ENCODE data around the gene GPATCH1. TPM values are rescaled to one million over a fixed set of nuclear protein-coding genes. Genes with fewer than 3 reads are reported as not detected.
A peak's percentile ranks its signal among the peaks of the same experiment; 100 is the strongest.
"Not testable (repeated sequence)": the region's sequence is repeated elsewhere in the genome, so short reads cannot be mapped to it uniquely, and the experiment has no call there.

The GPATCH1 gene, protein sequence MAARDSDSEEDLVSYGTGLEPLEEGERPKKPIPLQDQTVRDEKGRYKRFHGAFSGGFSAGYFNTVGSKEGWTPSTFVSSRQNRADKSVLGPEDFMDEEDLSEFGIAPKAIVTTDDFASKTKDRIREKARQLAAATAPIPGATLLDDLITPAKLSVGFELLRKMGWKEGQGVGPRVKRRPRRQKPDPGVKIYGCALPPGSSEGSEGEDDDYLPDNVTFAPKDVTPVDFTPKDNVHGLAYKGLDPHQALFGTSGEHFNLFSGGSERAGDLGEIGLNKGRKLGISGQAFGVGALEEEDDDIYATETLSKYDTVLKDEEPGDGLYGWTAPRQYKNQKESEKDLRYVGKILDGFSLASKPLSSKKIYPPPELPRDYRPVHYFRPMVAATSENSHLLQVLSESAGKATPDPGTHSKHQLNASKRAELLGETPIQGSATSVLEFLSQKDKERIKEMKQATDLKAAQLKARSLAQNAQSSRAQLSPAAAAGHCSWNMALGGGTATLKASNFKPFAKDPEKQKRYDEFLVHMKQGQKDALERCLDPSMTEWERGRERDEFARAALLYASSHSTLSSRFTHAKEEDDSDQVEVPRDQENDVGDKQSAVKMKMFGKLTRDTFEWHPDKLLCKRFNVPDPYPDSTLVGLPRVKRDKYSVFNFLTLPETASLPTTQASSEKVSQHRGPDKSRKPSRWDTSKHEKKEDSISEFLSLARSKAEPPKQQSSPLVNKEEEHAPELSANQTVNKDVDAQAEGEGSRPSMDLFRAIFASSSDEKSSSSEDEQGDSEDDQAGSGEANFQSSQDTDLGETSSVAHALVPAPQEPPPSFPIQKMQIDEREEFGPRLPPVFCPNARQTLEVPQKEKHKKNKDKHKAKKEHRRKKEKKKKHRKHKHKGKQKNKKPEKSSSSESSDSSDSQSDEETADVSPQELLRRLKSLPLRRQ
- total RNA-seq: 9.7 TPM

- intact Hi-C loops (cut with DNase I): no loop called here
- DNase-seq (ENCODE audit: low spot score): peak; percentile 92
- peak; percentile 98 for ATAC-seq
These were observed at the start of gene GPATCH1 for GRCh38 chr19:33080761-33081681. Gene GPATCH1 (plus strand): TSS chr19:33081181. CDS start chr19:33081194, 13 bp downstream.

DNA sequence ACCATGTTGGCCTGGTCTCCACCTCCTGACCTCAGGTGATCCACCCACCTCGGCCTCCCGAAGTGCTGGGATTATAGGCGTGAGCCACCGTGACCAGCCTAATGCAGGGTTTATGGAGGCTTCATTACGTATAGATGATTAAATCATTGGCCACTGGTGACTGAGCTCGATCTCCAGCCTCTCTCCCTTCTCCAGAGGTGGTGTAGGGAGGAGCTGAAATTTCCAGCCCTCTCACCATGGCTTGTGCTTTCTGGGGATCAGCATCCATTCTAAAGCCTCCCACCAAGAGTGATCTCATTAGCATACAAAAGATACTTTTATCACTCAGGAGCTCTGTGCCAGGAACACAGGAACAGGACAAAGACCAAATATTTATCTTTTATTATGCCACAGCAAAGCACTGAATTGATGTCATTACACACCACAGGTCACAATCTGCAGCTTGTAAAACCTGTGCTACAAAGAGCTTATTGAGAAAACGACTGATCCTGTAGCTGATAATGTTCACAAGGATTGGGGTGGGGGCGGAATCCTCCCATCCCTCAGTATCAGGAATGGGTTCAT is 48.7 kb upstream of the GPATCH1 start:
- ATAC-seq (no peak), DNase-seq (ENCODE audit: low spot score) (no peak)
- intact Hi-C loops (cut with DNase I): no loop called here

DNA sequence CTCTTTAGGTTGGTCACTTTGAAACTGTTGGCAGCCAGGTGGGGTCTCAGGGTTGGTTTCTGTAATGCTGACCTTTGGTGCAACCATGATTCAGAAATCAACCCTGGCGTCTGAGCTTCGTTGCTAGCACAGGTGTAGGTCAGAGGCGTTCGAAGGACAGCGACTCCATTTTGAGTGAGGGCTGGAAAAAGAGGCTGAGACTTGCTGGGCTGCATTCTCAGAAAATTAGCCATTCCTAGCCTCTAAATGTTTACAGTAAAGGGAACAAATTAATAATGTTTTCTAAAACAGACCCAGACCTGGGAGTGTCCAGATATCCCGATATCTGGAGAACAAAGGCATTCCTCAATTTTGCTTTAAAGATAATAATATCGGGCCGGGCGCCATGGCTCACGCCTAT is 45.5 kb upstream of the GPATCH1 start:
- intact Hi-C loops (cut with DNase I): no loop called here

DNA sequence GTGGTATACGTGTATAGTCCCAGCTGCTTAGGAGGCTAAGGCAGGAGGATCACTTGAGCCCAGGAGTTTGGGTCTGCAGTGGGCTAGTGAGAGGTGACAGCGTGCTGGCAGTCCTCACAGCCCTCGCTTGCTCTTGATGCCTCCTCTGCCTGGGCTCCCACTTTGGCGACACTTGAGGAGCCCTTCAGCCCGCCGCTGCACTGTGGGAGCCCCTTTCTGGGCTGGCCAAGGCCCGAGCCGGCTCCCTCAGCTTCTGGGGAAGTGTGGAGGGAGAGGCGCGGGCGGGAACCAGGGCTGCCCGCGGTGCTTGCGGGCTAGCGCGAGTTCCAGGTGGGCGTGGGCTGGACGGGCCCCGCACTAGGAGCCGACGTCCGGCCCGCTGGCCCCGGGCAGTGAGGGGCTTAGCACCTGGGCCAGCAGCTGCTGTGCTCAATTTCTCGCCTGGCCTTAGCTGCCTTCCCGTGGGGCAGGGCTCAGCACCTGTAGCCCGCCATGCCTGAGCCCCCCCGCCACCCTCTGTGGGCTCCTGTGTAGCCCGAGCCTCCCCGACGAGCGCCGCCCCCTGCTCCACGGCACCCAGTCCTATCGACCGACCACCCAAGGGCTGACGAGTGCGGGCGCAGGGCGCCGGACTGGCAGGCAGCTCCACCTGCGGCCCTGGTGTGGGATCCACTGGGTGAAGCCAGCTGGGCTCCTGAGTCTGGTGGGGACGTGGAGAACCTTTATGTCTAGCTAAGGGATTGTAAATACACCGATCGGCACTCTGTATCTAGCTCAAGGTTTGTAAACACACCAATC is 44.4 kb upstream of the GPATCH1 start:
- DNase-seq (ENCODE audit: low spot score): not testable (repeated sequence)

More for the DNA sequence above, 45.5 kb upstream of the GPATCH1 start:
- no peak for ATAC-seq
- no peak for DNase-seq (ENCODE audit: low spot score)

DNA sequence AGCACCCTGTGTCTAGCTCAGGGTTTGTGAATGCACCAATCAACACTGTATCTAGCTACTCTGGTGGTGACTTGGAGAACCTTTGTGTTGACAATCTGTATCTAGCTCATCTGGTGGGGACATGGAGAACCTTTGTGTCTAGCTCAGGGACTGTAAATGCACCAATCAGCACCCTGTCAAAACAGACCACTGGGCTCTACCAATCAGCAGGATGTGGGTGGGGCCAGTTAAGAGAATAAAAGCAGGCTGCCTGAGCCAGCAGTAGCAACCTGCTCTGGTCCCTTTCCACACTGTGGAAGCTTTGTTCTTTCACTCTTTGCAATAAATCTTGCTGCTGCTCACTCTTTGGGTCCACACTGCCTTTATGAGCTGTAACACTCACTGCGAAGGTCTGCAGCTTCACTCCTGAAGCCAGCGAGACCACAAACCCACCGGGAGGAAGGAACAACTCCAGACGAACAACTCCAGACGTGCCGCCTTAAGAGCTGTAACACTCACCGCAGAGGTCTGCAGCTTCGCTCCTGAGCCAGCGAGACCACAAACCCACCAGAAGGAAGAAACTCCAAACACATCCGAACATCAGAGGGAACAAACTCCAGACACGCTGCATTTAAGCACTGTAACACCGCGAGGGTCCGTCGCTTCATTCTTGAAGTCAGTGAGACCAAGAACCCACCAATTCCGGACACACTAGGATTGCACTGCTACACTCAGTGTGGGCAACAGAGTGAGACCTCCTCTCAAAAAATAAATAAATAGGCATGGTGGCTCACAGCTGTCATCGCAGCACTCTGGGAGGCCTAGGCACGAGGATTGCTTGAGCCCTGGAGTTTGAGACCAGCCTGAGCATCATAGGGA is 43.6 kb upstream of the GPATCH1 start:
- intact Hi-C loops (cut with DNase I); ATAC-seq: not testable (repeated sequence)

More for the DNA sequence above, 44.4 kb upstream of the GPATCH1 start:
- intact Hi-C loops (cut with DNase I); ATAC-seq: not testable (repeated sequence)

GRCh38 chr19:33039108-33039599 is 41.8 kb upstream of the GPATCH1 start:
- no peak for ATAC-seq
- intact Hi-C loops (cut with DNase I): no loop called here
- no peak for DNase-seq (ENCODE audit: low spot score)

More for the DNA sequence above, 43.6 kb upstream of the GPATCH1 start:
- DNase-seq (ENCODE audit: low spot score): not testable (repeated sequence)

GRCh38 chr19:33039815-33040214 is 41.2 kb upstream of the GPATCH1 start:
- intact Hi-C loops (cut with DNase I): no loop called here
- DNase-seq (ENCODE audit: low spot score) (no peak), ATAC-seq (no peak)

- intact Hi-C loops (cut with DNase I): no loop called here
- ATAC-seq (no peak), DNase-seq (ENCODE audit: low spot score) (no peak)
These were observed 39.8 kb upstream of the GPATCH1 start for GRCh38 chr19:33040994-33041827.

- intact Hi-C loops (cut with DNase I); ATAC-seq; DNase-seq (ENCODE audit: low spot score): not testable (repeated sequence)
These were observed 39.2 kb upstream of the GPATCH1 start for GRCh38 chr19:33041828-33042160.

- intact Hi-C loops (cut with DNase I): no loop called here
- no peak for DNase-seq (ENCODE audit: low spot score)
- no peak for ATAC-seq
These were observed 33.6 kb upstream of the GPATCH1 start for GRCh38 chr19:33047422-33047821.

DNA sequence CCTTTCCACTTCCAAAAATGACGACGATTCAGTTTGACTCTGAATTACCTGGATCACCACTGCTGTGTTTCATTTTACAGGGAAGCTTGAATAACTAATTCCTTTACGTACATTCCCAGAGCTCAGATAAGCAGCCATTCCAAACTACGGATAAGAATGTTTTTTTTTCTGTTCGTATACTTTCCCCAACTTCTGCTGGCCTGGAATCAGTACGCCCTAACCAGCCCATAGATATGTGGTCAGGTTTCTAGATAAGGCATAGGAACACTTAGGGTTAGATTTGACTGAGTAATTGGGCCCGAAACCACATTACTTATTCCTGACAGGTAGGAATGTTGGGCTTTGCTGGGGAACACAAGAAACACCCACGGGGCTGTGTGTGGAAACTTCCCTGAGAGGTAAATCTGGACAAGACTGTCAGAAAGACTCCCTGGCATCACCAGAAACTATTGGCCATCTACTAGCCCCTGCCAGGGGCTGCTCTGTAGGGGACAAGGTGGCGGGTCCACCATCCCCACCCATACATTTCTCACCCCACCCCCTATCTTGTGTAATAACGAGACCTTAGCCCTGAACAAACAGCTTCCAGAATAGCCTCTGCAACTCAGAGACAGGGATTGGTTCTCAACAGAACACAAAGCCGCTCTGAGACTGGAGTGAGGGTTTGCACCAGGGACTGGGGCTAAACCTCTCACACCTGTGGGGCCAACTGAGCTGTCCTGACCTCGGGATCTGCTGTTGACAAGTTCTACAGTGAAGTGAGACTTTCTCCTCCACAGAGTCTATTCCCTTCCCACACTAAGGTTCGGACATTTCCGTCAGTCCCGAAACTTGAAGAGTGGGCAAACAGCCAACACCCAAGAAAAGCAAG is 31.9 kb upstream of the GPATCH1 start:
- intact Hi-C loops (cut with DNase I): no loop called here
- ATAC-seq (no peak), DNase-seq (ENCODE audit: low spot score) (no peak)

DNA sequence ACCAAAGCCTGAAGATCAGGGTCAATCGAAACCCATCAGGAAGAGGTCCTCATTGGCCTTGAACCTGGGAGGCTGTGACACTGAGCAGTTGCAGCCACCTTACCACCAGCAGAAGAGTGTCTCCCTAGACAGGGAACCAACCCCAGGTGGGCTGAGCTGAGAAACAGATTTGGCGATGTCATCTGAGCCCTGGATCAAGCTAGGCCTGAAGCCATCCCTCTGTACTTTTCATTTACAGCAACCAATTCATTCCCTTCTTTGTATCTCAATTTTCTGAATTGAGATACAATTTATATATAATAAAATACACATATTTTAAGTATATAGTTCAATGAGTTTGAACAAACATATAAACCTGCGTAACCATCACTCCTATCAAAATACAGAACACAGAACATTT is 30.9 kb upstream of the GPATCH1 start:
- intact Hi-C loops (cut with DNase I): no loop called here
- DNase-seq (ENCODE audit: low spot score) (no peak), ATAC-seq (no peak)

DNA sequence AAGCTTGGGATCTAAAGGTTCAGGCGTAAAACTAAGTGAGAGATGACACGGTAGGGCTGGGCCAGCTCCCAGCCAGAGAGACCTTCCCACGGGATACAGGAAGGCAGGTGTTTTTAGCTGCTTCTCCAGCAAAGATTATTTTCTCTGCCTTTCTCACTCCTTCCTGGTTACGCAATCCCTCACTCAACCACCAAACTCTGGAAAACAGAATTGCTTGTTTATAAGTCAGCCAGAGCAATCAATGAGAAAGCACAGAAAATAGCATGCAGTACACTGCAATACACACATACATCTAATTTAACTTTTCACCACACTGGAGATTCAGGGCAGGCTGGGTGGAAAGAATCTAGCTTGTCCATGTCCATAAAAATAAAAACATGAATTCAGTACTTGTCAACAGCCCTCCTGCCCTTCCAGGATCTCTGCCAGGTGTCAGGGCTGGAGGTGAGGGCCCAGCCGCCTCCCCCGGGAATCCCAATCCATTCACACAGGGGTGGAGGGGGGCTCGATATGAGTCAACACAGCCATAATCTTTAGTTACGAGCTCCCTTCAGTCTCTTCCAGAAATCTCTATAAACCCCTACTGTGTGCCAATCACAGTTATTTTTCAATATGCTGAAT is 28.5 kb upstream of the GPATCH1 start:
- intact Hi-C loops (cut with DNase I): no loop called here
- DNase-seq (ENCODE audit: low spot score): no peak
- peak; percentile 87 for ATAC-seq

DNA sequence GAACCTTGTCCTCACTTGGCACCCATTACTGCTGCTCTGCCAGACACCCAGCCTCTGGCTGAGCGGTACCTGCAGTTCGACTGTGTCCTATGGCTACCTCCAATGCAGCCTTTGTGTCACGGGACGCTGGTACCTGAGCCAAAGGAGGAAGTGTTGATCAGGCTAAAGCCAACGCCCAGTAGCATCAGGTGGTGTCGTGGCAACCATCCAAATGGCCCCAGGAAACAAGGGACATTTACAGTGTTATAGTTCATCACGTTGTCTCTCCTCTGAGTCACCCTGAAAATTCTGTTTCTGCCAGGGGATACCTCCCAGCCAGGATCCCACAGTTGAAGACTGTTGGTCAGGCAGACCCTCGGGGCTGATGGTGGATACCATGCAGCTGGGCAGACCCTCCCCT is 26.4 kb upstream of the GPATCH1 start:
- intact Hi-C loops (cut with DNase I): no loop called here
- ATAC-seq (no peak), DNase-seq (ENCODE audit: low spot score) (no peak)

DNA sequence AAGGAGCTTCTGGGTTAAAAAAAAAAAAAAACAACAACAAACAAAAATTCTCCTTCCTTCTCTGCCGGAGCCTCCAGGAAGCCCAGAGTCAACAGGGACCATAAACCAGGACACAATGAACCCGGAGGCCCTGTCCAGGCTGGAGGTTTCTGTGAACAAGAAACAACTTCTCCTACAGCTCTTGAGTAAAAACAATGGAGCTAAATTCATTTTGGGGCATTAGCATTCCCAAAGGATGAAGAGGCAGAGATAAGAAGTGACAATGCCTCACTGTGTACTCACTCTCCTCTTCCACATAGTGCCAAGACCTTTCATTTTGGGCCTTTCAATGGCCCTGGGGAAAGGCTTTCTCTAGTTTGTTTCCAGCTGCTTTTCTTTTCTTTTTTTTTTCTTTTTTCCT is 25.3 kb upstream of the GPATCH1 start:
- peak; percentile 85 for ATAC-seq
- no peak for DNase-seq (ENCODE audit: low spot score)
- intact Hi-C loops (cut with DNase I): no loop called here

Data from sciatic nerve (tissue), 2 donors.